GM19395 (cell line): ENCODE data around the gene TNFAIP8.
A peak's percentile ranks its signal among the peaks of the same experiment; 100 is the strongest.

Experiments used
- ATAC-seq: cut with Tn5 transposase; IDR thresholded peaks from one replicate; pipeline ENCODE4 v1.9.1; 2021; ENCODE audit warnings: mild to moderate bottlenecking, moderate library complexity; ENCODE audit not compliant: unreplicated experiment

Gene TNFAIP8

GRCh38 chr5:119328753-119329602 lies 26.8 kb upstream of the TNFAIP8 start:
- ATAC-seq, result no peak

- no peak for ATAC-seq
Measured at GRCh38 chr5:119329666-119330065, 26.2 kb upstream of the TNFAIP8 start.

- ATAC-seq, result no peak
Measured at GRCh38 chr5:119330367-119331183, 25.2 kb upstream of the TNFAIP8 start.

- ATAC-seq, result no peak
Measured at GRCh38 chr5:119331566-119332095, 24.2 kb upstream of the TNFAIP8 start.

- no peak for ATAC-seq
Measured at GRCh38 chr5:119332208-119332607, 23.6 kb upstream of the TNFAIP8 start.

- peak; percentile 39 for ATAC-seq
Measured at GRCh38 chr5:119332978-119333401, 22.8 kb upstream of the TNFAIP8 start.

GRCh38 chr5:119333421-119333851 lies 22.4 kb upstream of the TNFAIP8 start:
- peak; percentile 32 for ATAC-seq

- no peak for ATAC-seq
Measured at GRCh38 chr5:119335261-119335677, 20.6 kb upstream of the TNFAIP8 start.

GRCh38 chr5:119336262-119336661 lies 19.6 kb upstream of the TNFAIP8 start:
- no peak for ATAC-seq

GRCh38 chr5:119336845-119337580 lies 18.8 kb upstream of the TNFAIP8 start:
- ATAC-seq, result no peak

GRCh38 chr5:119338326-119338946 lies 17.4 kb upstream of the TNFAIP8 start:
- no peak for ATAC-seq

GRCh38 chr5:119339344-119339743 lies 16.5 kb upstream of the TNFAIP8 start:
- ATAC-seq, result no peak

- ATAC-seq, result no peak
Measured at GRCh38 chr5:119339965-119340364, 15.9 kb upstream of the TNFAIP8 start.

- ATAC-seq, result peak; percentile 55
Measured at GRCh38 chr5:119340597-119341218, 15.1 kb upstream of the TNFAIP8 start.

- ATAC-seq, result peak; percentile 60
Measured at GRCh38 chr5:119341452-119342349, 14.1 kb upstream of the TNFAIP8 start.

GRCh38 chr5:119342406-119342805 lies 13.4 kb upstream of the TNFAIP8 start:
- no peak for ATAC-seq

- no peak for ATAC-seq
Measured at GRCh38 chr5:119343052-119343451, 12.8 kb upstream of the TNFAIP8 start.

- peak; percentile 24 for ATAC-seq
Measured at GRCh38 chr5:119343766-119344165, 12.1 kb upstream of the TNFAIP8 start.

- ATAC-seq, result no peak
Measured at GRCh38 chr5:119344231-119344630, 11.6 kb upstream of the TNFAIP8 start.
